CMK (cell line): Measurements from ENCODE around the gene UBE2E2.

ENCODE experiments used
- DNase-seq: peaks from one replicate; pipeline ENCODE4 v3.0.0-alpha.2; 2010; ENCODE audit warnings: low read depth

UBE2E2 gene

GRCh38 chr3:23620638-23621015 lies 417.5 kb downstream of the UBE2E2 start:
- no peak for DNase-seq

- no peak for DNase-seq
Measured at GRCh38 chr3:23623844-23624243, 420.7 kb downstream of the UBE2E2 start.

GRCh38 chr3:23624305-23624704 lies 421.2 kb downstream of the UBE2E2 start:
- no peak for DNase-seq

- DNase-seq, result no peak
Measured at GRCh38 chr3:23626442-23626841, 423.3 kb downstream of the UBE2E2 start.

GRCh38 chr3:23629181-23629894 lies 426.2 kb downstream of the UBE2E2 start:
- DNase-seq, result no peak

GRCh38 chr3:23633261-23633960 lies 430.3 kb downstream of the UBE2E2 start:
- DNase-seq, result no peak

GRCh38 chr3:23637339-23637738 lies 434.2 kb downstream of the UBE2E2 start:
- no peak for DNase-seq

GRCh38 chr3:23640471-23641146 lies 437.5 kb downstream of the UBE2E2 start:
- no peak for DNase-seq
